Stomach (tissue), 4 donors: ENCODE data around the gene HPCAL4.

Experiments
- EP300 ChIP-seq: sonication (generic); formaldehyde crosslinking; IDR thresholded peaks from one replicate; pipeline ENCODE4 v1.6.1; 2017; ENCODE audit warnings: antibody characterized with exemption
- POLR2AphosphoS5 ChIP-seq, 3 donors: sonication (generic); formaldehyde crosslinking; IDR thresholded peaks; one replicate each; pipeline ENCODE4 v1.6.1; 2016; ENCODE audit warnings: antibody characterized with exemption in 3 of 3
- TF ChIP-seq, protein P1 (sequence below), 7 experiments: fragments of 450-650 bp in 4 of 7; fragments of 200-600 bp in 3 of 7; sonication (generic) in 3 of 7; IDR thresholded peaks; one replicate each; pipeline ENCODE4 v1.5.1; 2016 to 2019; ENCODE audit warnings: antibody characterized with exemption in 7 of 7, control low read depth in 2 of 7, mild to moderate bottlenecking in 1 of 7

DNA sequence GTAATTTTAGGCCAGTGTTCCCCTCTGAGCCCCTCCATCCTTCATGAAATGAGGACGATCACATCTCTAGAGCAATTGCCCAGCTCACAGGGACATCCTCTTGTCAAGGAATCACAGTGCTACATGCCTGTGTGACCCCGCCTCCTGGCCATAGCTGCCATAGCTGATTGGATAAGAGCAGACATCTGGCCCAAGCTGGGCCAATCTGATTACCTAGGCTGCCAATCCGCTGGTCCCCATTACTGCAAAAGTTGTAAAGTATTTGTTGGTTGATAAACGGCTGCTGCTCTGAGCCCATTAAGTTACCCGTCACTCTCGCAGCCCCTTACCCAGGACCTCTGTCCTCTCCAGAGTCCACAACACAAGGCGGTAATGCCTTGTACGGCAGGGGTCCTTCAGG lies 27.7 kb downstream of the HPCAL4 start:
- TF ChIP-seq, protein P1, sequence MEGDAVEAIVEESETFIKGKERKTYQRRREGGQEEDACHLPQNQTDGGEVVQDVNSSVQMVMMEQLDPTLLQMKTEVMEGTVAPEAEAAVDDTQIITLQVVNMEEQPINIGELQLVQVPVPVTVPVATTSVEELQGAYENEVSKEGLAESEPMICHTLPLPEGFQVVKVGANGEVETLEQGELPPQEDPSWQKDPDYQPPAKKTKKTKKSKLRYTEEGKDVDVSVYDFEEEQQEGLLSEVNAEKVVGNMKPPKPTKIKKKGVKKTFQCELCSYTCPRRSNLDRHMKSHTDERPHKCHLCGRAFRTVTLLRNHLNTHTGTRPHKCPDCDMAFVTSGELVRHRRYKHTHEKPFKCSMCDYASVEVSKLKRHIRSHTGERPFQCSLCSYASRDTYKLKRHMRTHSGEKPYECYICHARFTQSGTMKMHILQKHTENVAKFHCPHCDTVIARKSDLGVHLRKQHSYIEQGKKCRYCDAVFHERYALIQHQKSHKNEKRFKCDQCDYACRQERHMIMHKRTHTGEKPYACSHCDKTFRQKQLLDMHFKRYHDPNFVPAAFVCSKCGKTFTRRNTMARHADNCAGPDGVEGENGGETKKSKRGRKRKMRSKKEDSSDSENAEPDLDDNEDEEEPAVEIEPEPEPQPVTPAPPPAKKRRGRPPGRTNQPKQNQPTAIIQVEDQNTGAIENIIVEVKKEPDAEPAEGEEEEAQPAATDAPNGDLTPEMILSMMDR (IDR thresholded peaks at IDR 0.05), result no peak
- no peak for TF ChIP-seq EP300
- no peak for TF ChIP-seq POLR2AphosphoS5 (IDR thresholded peaks at IDR 0.05)
